ENCODE data around the gene RBBP8. TPM values are rescaled to one million over a fixed set of nuclear protein-coding genes. Genes with fewer than 3 reads are reported as not detected.
A peak's percentile ranks its signal among the peaks of the same experiment; 100 is the strongest.

The RBBP8 gene
- total RNA-seq, 3 donors from 2014 or later (not counting 1 experiment from before 2014, with no cell fraction given): 11.6 to 18.7 (median 12.1) TPM

DNA sequence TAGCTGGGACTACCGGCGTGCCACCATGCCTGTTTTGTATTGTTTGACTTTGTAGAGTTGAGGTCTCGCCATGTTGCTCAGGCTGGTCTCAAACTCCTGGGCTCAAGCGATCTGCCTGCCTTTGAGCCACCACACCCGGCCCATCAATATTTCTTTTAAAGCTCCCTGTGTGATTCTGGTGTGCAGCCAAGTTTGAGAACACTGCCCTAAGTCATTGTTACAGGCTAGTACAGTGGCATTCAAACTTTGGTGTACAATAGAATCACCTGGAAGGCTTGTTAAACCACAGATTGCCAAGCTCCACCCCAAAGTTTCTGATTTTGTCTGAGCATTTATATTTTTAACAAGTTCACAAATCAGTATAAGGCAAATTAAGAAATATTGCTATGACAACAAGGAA is 99.9 kb downstream of the RBBP8 start:
- H3K9me3 ChIP-seq (ENCODE audit: control insufficient read depth, insufficient read depth, low read length): no peaks in the 10 kb centered on the region
- peaks cover 0 to 4% of the 10 kb centered on the region in 2 donors for H3K27me3 Mint-ChIP-seq (ENCODE audit: low read depth in 2 of 2)
- H3K9me3 Mint-ChIP-seq: no peaks in the 10 kb centered on the region
- H3K4me3 Mint-ChIP-seq: no peak overlapping the region
- TF ChIP-seq, protein P1, sequence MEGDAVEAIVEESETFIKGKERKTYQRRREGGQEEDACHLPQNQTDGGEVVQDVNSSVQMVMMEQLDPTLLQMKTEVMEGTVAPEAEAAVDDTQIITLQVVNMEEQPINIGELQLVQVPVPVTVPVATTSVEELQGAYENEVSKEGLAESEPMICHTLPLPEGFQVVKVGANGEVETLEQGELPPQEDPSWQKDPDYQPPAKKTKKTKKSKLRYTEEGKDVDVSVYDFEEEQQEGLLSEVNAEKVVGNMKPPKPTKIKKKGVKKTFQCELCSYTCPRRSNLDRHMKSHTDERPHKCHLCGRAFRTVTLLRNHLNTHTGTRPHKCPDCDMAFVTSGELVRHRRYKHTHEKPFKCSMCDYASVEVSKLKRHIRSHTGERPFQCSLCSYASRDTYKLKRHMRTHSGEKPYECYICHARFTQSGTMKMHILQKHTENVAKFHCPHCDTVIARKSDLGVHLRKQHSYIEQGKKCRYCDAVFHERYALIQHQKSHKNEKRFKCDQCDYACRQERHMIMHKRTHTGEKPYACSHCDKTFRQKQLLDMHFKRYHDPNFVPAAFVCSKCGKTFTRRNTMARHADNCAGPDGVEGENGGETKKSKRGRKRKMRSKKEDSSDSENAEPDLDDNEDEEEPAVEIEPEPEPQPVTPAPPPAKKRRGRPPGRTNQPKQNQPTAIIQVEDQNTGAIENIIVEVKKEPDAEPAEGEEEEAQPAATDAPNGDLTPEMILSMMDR (IDR thresholded peaks at IDR 0.05): no peak
- H3K27ac Mint-ChIP-seq: no peak overlapping the region
- H3K27ac ChIP-seq (ENCODE audit: low read length): no peak overlapping the region
- intact Hi-C loops (cut with micrococcal nuclease): loop anchor here (5.0 kb wide), 2 partner anchors 99 to 379 kb away; no protein-coding TSS in a partner anchor
- H3K36me3 Mint-ChIP-seq: no peaks in the 10 kb centered on the region
- no peak overlapping the region for H3K4me3 ChIP-seq (ENCODE audit: low read length)
- H3K36me3 ChIP-seq (ENCODE audit: control insufficient read depth, insufficient read depth, low read length): no peaks in the 10 kb centered on the region
- no peaks in the 10 kb centered on the region for H3K27me3 ChIP-seq (ENCODE audit: control insufficient read depth, insufficient read depth, low read length)
- no peaks in the 10 kb centered on the region for H3K4me1 ChIP-seq (ENCODE audit: control insufficient read depth, insufficient read depth, low read length)
- WGBS (ENCODE audit: insufficient coverage): 88% methylated on average over 5 of the region's 5 CpGs
- H3K4me1 Mint-ChIP-seq: peaks cover 0 to 5% of the 10 kb centered on the region in 2 donors
- DNase-seq (no peak), ATAC-seq (no peak)

DNA sequence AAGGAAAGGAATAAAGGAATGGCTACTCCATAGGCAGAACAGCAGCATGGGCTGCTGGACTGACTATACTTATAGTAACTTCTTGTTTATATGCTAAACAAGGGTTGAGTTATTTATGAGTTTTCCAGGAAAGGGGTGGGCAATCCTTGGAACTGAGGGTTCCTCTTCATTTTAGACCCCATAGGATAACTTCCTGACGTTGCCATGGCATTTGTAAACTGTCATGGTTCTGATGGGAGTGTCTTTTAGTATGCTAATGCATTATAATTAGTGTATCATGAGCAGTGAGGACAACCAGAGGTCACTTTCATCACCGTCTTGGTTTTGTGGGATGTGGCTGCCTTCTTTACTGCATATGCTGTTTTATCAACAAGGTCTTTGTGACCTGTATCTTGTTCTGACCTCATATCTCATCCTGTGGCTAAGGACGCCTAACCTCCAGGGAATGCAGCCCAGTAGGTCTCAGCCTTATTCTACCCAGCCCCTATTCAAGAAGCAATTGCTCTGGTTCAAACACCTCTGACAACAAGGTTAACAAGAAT is 103.6 kb downstream of the RBBP8 start:
- no peak for DNase-seq
- no peaks in the 10 kb centered on the region for H3K27me3 ChIP-seq (ENCODE audit: control insufficient read depth, insufficient read depth, low read length)
- Mint-ChIP-seq H3K27ac (no peak overlapping the region), H3K27me3 (ENCODE audit: low read depth in 2 of 2) (peaks cover 5 to 6% of the 10 kb centered on the region in 2 donors), H3K36me3 (no peaks in the 10 kb centered on the region), H3K4me1 (no peaks in the 10 kb centered on the region), H3K4me3 (no peak overlapping the region), H3K9me3 (no peaks in the 10 kb centered on the region)
- H3K36me3 ChIP-seq (ENCODE audit: control insufficient read depth, insufficient read depth, low read length): no peaks in the 10 kb centered on the region
- ATAC-seq: peak in 2 of 3 donors; percentile 32 to 71
- H3K27ac ChIP-seq (ENCODE audit: low read length): no peak overlapping the region
- TF ChIP-seq, protein P1 (IDR thresholded peaks at IDR 0.05): no peak
- WGBS (ENCODE audit: insufficient coverage): 62% methylated on average over 3 of the region's 3 CpGs
- intact Hi-C loops (cut with micrococcal nuclease): no loop called here
- H3K4me3 ChIP-seq (ENCODE audit: low read length): no peak overlapping the region
- no peaks in the 10 kb centered on the region for H3K4me1 ChIP-seq (ENCODE audit: control insufficient read depth, insufficient read depth, low read length)
- no peaks in the 10 kb centered on the region for H3K9me3 ChIP-seq (ENCODE audit: control insufficient read depth, insufficient read depth, low read length)

DNA sequence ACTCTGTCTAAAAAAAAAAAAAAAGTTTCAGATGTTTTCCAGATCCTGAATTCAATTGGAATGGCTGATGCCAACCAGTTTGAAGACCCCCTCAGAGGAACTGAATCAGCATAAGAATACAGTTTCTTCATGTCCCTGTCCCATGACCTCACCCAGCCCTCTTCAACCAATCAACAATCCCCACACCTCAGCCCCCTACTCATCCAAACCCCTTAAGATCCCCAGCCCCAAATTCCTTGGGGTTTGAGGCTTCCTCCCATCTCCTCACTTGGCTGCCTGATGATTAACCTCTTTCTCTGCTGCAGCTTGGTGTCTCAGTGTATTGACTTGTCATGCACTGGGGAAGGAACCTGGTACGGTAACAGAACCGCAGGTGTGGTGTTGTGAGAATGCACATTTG is 104.5 kb downstream of the RBBP8 start:
- H3K27ac Mint-ChIP-seq: no peak overlapping the region

More for the DNA sequence above, 104.5 kb downstream of the RBBP8 start:
- H3K4me1 Mint-ChIP-seq: no peaks in the 10 kb centered on the region
- H3K4me3 Mint-ChIP-seq: no peak overlapping the region
- no peak for ATAC-seq
- H3K4me1 ChIP-seq (ENCODE audit: control insufficient read depth, insufficient read depth, low read length): no peaks in the 10 kb centered on the region
- no peaks in the 10 kb centered on the region for H3K9me3 ChIP-seq (ENCODE audit: control insufficient read depth, insufficient read depth, low read length)
- no peaks in the 10 kb centered on the region for H3K27me3 ChIP-seq (ENCODE audit: control insufficient read depth, insufficient read depth, low read length)
- intact Hi-C loops (cut with micrococcal nuclease): no loop called here
- TF ChIP-seq, protein P1 (IDR thresholded peaks at IDR 0.05): no peak
- no peaks in the 10 kb centered on the region for H3K36me3 Mint-ChIP-seq
- H3K4me3 ChIP-seq (ENCODE audit: low read length): no peak overlapping the region
- no peaks in the 10 kb centered on the region for H3K9me3 Mint-ChIP-seq
- no peaks in the 10 kb centered on the region for H3K36me3 ChIP-seq (ENCODE audit: control insufficient read depth, insufficient read depth, low read length)
- peaks cover 5 to 6% of the 10 kb centered on the region in 2 donors for H3K27me3 Mint-ChIP-seq (ENCODE audit: low read depth in 2 of 2)
- no peak overlapping the region for H3K27ac ChIP-seq (ENCODE audit: low read length)
- no peak for DNase-seq
- 100% methylated on average over 2 of the region's 2 CpGs for WGBS (ENCODE audit: insufficient coverage)
